Stimulated activated CD4-positive, alpha-beta T cell treated with anti-CD3 and anti-CD28 coated beads, Interleukin-12 subunit alpha, Interleukin-12 subunit beta, amount 100 ng/mL, for 4 hours (primary cell): ENCODE measurements around the gene ZNF133.

Experiments
- DNase-seq: peaks from one replicate; pipeline ENCODE4 v3.0.0-alpha.2; 2020

Gene ZNF133

DNA sequence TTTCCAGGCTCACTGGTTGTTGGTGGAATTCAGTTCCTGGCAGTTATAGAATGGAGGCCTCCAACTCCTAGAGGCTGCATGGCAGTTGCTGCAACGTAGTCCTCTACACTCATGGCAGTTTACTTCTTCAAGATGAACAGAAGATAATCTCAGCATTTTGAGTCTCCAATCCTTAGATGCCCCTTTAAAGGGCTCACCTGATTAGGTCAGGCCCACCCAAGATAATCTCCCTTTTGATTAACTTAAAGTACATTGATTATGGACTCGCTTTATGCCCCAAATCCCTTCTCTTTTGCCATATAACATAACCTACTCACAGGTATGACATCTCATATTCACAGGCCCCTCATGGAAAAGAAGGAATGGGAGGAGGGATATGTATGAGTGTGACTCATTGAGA is 76.4 kb downstream of the ZNF133 start:
- no peak for DNase-seq
